Suprapubic skin (tissue), 4 donors: ENCODE data around the gene BGN. TPM values are rescaled to one million over a fixed set of nuclear protein-coding genes. Genes with fewer than 3 reads are reported as not detected.

Experiments used
- DNase-seq, 2 donors: peaks; one replicate each; pipeline ENCODE4 v3.0.0-alpha.2; 2019; ENCODE audit warnings: low spot score in 2 of 2
- H3K27ac ChIP-seq: fragments of 200-600 bp; sonication (generic); one replicate; pipeline ENCODE4 v1.5.1; 2019
- H3K27me3 ChIP-seq: fragments of 200-600 bp; sonication (generic); one replicate; pipeline ENCODE4 v1.5.1; 2019
- H3K36me3 ChIP-seq: fragments of 200-600 bp; sonication (generic); one replicate; pipeline ENCODE4 v1.5.1; 2019
- H3K4me1 ChIP-seq: fragments of 200-600 bp; sonication (generic); one replicate; pipeline ENCODE4 v1.5.1; 2019
- H3K4me3 ChIP-seq: fragments of 200-600 bp; sonication (generic); one replicate; pipeline ENCODE4 v1.5.1; 2019; ENCODE audit warnings: mild to moderate bottlenecking
- H3K9me3 ChIP-seq: fragments of 200-600 bp; sonication (generic); one replicate; pipeline ENCODE4 v1.5.1; 2019
- CTCF ChIP-seq, 2 donors: fragments of 200-600 bp in 1 of 2; fragments of 450-650 bp in 1 of 2; sonication (generic) in 1 of 2; IDR thresholded peaks; one replicate each; pipeline ENCODE4 v1.5.1; 2016 to 2019; ENCODE audit warnings: antibody characterized with exemption in 2 of 2, mild to moderate bottlenecking in 1 of 2, moderate library complexity in 1 of 2
- EP300 ChIP-seq: sonication (generic); formaldehyde crosslinking; IDR thresholded peaks from one replicate; pipeline ENCODE4 v1.6.1; 2017; ENCODE audit warnings: antibody characterized with exemption
- POLR2A ChIP-seq, 2 donors: fragments of 450-650 bp; IDR thresholded peaks; one replicate each; pipeline ENCODE4 v1.6.1; 2017; ENCODE audit warnings: antibody characterized with exemption in 2 of 2, mild to moderate bottlenecking in 2 of 2, moderate library complexity in 2 of 2
- POLR2AphosphoS5 ChIP-seq, 3 donors: sonication (generic); formaldehyde crosslinking; IDR thresholded peaks; one replicate each; pipeline ENCODE4 v1.6.1; 2017; ENCODE audit warnings: antibody characterized with exemption in 3 of 3
- WGBS: methylation state at CpG from one replicate; pipeline ENCODE4 v1.1.5; 2018; 5-methylcytosine and 5-hydroxymethylcytosine counted together
- total RNA-seq, 4 donors: library from RNA; depleted of rRNA; stranded (reverse); fragments of >200 nt; gene quantifications; one replicate each; pipeline ENCODE4 v1.1.0, GENCODE V29; 2016

BGN gene
- total RNA-seq, 4 donors from 2014 or later, result 24.9 to 108 (median 67.3) TPM

DNA sequence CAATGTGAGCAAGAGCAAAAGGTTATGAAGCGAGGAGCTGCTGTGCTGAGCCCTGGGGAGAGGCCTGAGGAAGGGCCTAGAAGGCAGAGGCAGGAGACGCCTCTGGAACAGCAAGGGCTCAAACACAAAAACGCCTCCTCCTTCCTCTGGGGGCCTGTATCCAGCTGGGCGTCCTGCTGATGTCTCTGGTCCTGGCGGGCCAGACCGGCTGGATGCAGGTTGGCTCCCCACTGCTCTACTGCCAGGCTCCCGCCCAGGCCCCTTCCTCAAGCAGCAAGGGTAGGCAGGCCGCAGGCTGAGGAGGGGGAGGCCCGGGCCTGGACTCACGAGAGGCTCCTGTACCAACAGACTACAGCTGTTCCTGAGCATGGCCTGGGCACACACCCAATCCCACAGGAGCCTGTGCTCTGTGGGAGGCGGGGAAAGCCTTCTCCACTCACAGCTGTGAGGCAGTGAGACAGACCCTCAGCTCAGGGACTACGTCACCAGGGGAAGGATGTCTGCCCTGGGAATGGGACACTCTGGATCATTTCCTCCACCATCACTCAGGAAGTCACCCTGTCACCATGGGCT lies 26.7 kb upstream of the BGN start:
- no peak overlapping the region for H3K27ac ChIP-seq
- no peak for DNase-seq
- no peaks in the 10 kb centered on the region for H3K9me3 ChIP-seq
- H3K4me1 ChIP-seq, result peaks cover 12% of the 10 kb centered on the region
- H3K36me3 ChIP-seq, result peaks cover 3% of the 10 kb centered on the region
- 80% methylated on average over 9 of the region's 12 CpGs for WGBS
- no peak overlapping the region for H3K4me3 ChIP-seq
- no peak for TF ChIP-seq POLR2A (IDR thresholded peaks at IDR 0.05)
- no peak for TF ChIP-seq POLR2AphosphoS5 (IDR thresholded peaks at IDR 0.05)
- TF ChIP-seq CTCF (IDR thresholded peaks at IDR 0.05), result no peak
- TF ChIP-seq EP300, result no peak
- no peaks in the 10 kb centered on the region for H3K27me3 ChIP-seq

GRCh38 chrX:153469811-153470410 lies 24.9 kb upstream of the BGN start:
- no peaks in the 10 kb centered on the region for H3K36me3 ChIP-seq
- no peaks in the 10 kb centered on the region for H3K27me3 ChIP-seq
- H3K27ac ChIP-seq, result peak overlapping the region; percentile 62
- H3K4me3 ChIP-seq, result peak overlapping the region; percentile 56
- H3K4me1 ChIP-seq, result peaks cover 19% of the 10 kb centered on the region
- WGBS, result 33% methylated on average over 15 of the region's 32 CpGs
- H3K9me3 ChIP-seq, result no peaks in the 10 kb centered on the region
- no peak for TF ChIP-seq POLR2A (IDR thresholded peaks at IDR 0.05)
- no peak for TF ChIP-seq EP300
- TF ChIP-seq POLR2AphosphoS5 (IDR thresholded peaks at IDR 0.05), result no peak
- DNase-seq, result no peak

- Histone ChIP-seq H3K9me3 (no peaks in the 10 kb centered on the region), H3K36me3 (no peaks in the 10 kb centered on the region), H3K4me3 (peak within 1 kb of the TSS; percentile 56), H3K4me1 (peaks cover 26% of the 10 kb centered on the region), H3K27ac (peak within 1 kb of the TSS; percentile 62), H3K27me3 (no peaks in the 10 kb centered on the region)
- peak; percentile 91 to 93 for DNase-seq
- TF ChIP-seq EP300, result no peak
- peak; percentile 36 to 70 for TF ChIP-seq CTCF (IDR thresholded peaks at IDR 0.05)
- 37% methylated on average over 44 of the region's 70 CpGs for WGBS
Measured at GRCh38 chrX:153470411-153471363, 24.1 kb upstream of the BGN start, which contains the start of gene HAUS7. Gene HAUS7 (minus strand): TSS chrX:153470576. CDS start chrX:153470557, 19 bp downstream.

- H3K4me1 ChIP-seq, result peaks cover 37% of the 10 kb centered on the region
- H3K4me3 ChIP-seq, result no peak overlapping the region
- no peak overlapping the region for H3K27ac ChIP-seq
- H3K36me3 ChIP-seq, result no peaks in the 10 kb centered on the region
- WGBS, result 63% methylated on average over 9 of the region's 11 CpGs
- H3K27me3 ChIP-seq, result no peaks in the 10 kb centered on the region
- no peak for DNase-seq
- H3K9me3 ChIP-seq, result no peaks in the 10 kb centered on the region
- no peak for TF ChIP-seq POLR2A (IDR thresholded peaks at IDR 0.05)
- TF ChIP-seq EP300, result no peak
- TF ChIP-seq POLR2AphosphoS5 (IDR thresholded peaks at IDR 0.05), result no peak
- TF ChIP-seq CTCF (IDR thresholded peaks at IDR 0.05), result no peak
Measured at GRCh38 chrX:153471663-153472280, 23.0 kb upstream of the BGN start.

- Histone ChIP-seq H3K27ac (no peak overlapping the region), H3K36me3 (no peaks in the 10 kb centered on the region), H3K9me3 (no peaks in the 10 kb centered on the region), H3K4me3 (no peak overlapping the region), H3K4me1 (peaks cover 51% of the 10 kb centered on the region), H3K27me3 (no peaks in the 10 kb centered on the region)
- DNase-seq, result no peak
- 97% methylated on average over 5 of the region's 10 CpGs for WGBS
- TF ChIP-seq CTCF (IDR thresholded peaks at IDR 0.05) (no peak), EP300 (no peak), POLR2A (IDR thresholded peaks at IDR 0.05) (no peak), POLR2AphosphoS5 (IDR thresholded peaks at IDR 0.05) (no peak)
Measured at GRCh38 chrX:153473126-153473525, 21.7 kb upstream of the BGN start.
